PC-3 (cell line): ENCODE measurements around the gene ORMDL1. TPM values are rescaled to one million over a fixed set of nuclear protein-coding genes. Genes with fewer than 3 reads are reported as not detected.

ENCODE experiments used
- ATAC-seq: fragments of 200-7000 bp; cut with Tn5 transposase; 2 replicates; pipeline ENCODE4 v1.9.1; 2020; ENCODE audit warnings: mild to moderate bottlenecking, moderate library complexity
- Bru-seq: library from RNA; stranded (reverse); fragments of 400-500 nt; gene quantifications from one replicate; lab custom pipeline; 2021; lab: Mats Ljungman, UMichigan
- BruChase-seq, 2 experiments: library from RNA; stranded (reverse); fragments of 400-500 nt; gene quantifications; one replicate each; lab custom pipeline; 2021; lab: Mats Ljungman, UMichigan
- BruUV-seq: library from RNA; stranded (reverse); fragments of 400-500 nt; replicated peaks from 2 replicates; lab custom pipeline; 2021; lab: Mats Ljungman, UMichigan
- CTCF ChIA-PET: fragments of 300-600 bp; sonication (Branson Sonifier 250); formaldehyde crosslinking; loops from one replicate; lab custom pipeline; 2022; ENCODE audit warnings: antibody characterized with exemption; lab: Charles Lee
- POLR2A ChIA-PET: fragments of 300-600 bp; sonication (Branson Sonifier 250); formaldehyde crosslinking; loops from one replicate; lab custom pipeline; 2022; ENCODE audit warnings: antibody characterized with exemption; ENCODE audit not compliant: unreplicated experiment; lab: Charles Lee
- DNase-seq: peaks from one replicate; pipeline ENCODE4 v3.0.0-alpha.2; 2015
- H2AFZ ChIP-seq: fragments of 300-600 bp; sonication (generic); 2 replicates; pipeline ENCODE4 v1.6.0; 2016; ENCODE audit warnings: antibody characterized with exemption, low read length
- H3F3A ChIP-seq: fragments of 300-600 bp; sonication (generic); one replicate; pipeline ENCODE4 v1.6.0; 2017; ENCODE audit warnings: antibody characterized with exemption, low read length, control low read depth, mild to moderate bottlenecking; ENCODE audit not compliant: unreplicated experiment
- H3K27ac ChIP-seq: fragments of 300-600 bp; sonication (generic); 2 replicates; pipeline ENCODE4 v1.5.1; 2016; ENCODE audit warnings: mild to moderate bottlenecking, low read length
- H3K27me3 ChIP-seq: fragments of 300-600 bp; sonication (generic); 2 replicates; pipeline ENCODE4 v1.6.1; 2016; ENCODE audit warnings: low read length, mixed read lengths
- H3K36me3 ChIP-seq: fragments of 300-600 bp; sonication (generic); 2 replicates; pipeline ENCODE4 v1.6.1; 2016; ENCODE audit warnings: low read depth, mixed run types, low read length, mixed read lengths
- H3K4me1 ChIP-seq: fragments of 300-600 bp; sonication (generic); 2 replicates; pipeline ENCODE4 v1.5.1; 2016; ENCODE audit warnings: low read length; ENCODE audit not compliant: insufficient read depth
- H3K4me2 ChIP-seq: fragments of 300-600 bp; sonication (generic); 2 replicates; pipeline ENCODE4 v1.6.0; 2016; ENCODE audit warnings: low read length
- H3K4me3 ChIP-seq: fragments of 300-600 bp; sonication (generic); 2 replicates; pipeline ENCODE4 v1.5.1; 2016; ENCODE audit warnings: mild to moderate bottlenecking, low read length, mixed read lengths
- H3K79me2 ChIP-seq: fragments of 300-600 bp; sonication (generic); 2 replicates; pipeline ENCODE4 v1.6.1; 2017; ENCODE audit warnings: low read length, mixed read lengths
- H3K9ac ChIP-seq: fragments of 300-600 bp; sonication (generic); 2 replicates; pipeline ENCODE4 v1.6.0; 2016; ENCODE audit warnings: mild to moderate bottlenecking, low read length
- H3K9me2 ChIP-seq: fragments of 300-600 bp; sonication (generic); replicated peaks from 2 replicates; pipeline ENCODE4 v1.6.1; 2016; ENCODE audit warnings: mixed run types, low read length, mixed read lengths
- H3K9me3 ChIP-seq: fragments of 300-600 bp; sonication (generic); 2 replicates; pipeline ENCODE4 v1.6.1; 2016; ENCODE audit warnings: low read length, mixed read lengths
- H4K20me1 ChIP-seq: fragments of 300-600 bp; sonication (generic); 2 replicates; pipeline ENCODE4 v1.6.1; 2016; ENCODE audit warnings: low read length, mixed read lengths
- CTCF ChIP-seq: fragments of 300-600 bp; sonication (generic); conservative IDR thresholded peaks from 2 replicates; pipeline ENCODE4 v1.5.1; 2017; ENCODE audit warnings: antibody characterized with exemption, low read depth, mild to moderate bottlenecking, low read length
- EZH2 ChIP-seq: fragments of 300-600 bp; sonication (generic); IDR thresholded peaks from one replicate; pipeline ENCODE4 v1.6.1; 2017; ENCODE audit warnings: antibody characterized with exemption, mild to moderate bottlenecking, low read length; ENCODE audit not compliant: unreplicated experiment
- EZH2phosphoT487 ChIP-seq: fragments of 300-600 bp; sonication (generic); IDR thresholded peaks from 2 replicates; pipeline ENCODE4 v1.6.1; 2018; ENCODE audit warnings: mild to moderate bottlenecking, antibody characterized with exemption, low read length, borderline replicate concordance
- intact Hi-C: fragments of 100-400 bp; cut with micrococcal nuclease; formaldehyde crosslinking; loops from 2 replicates; pipeline ENCODE4 v1.9.0; 2023
- long read RNA-seq: library from polyadenylated mRNA; unstranded; transcript quantifications from one replicate; pipeline ENCODE4 v2.0.0, GENCODE V29; 2021; ENCODE audit not compliant: unreplicated experiment
- total RNA-seq: library from RNA; depleted of rRNA; stranded (reverse); fragments of >200 nt; gene quantifications from 2 replicates; pipeline ENCODE4 v1.2.3, GENCODE V29; 2014; rRNA removed

The ORMDL1 gene
- total RNA-seq: 44.6 and 64.5 TPM in 2 replicates
- Bru-seq, nascent RNA: percentile 88 among the genes with signal in this experiment
- BruChase-seq, experiment 1, labeled RNA remaining after a 6-hour chase: percentile 90 among the genes with signal in this experiment
- BruChase-seq, experiment 2, labeled RNA remaining after a 2-hour chase: percentile 89 among the genes with signal in this experiment
- long read RNA-seq, transcript ORMDL1-203 (4 exons, 2,009 nt): minor isoform, 17 of 295 reads
- long read RNA-seq, transcript ORMDL1-201 (3 exons, 2,692 nt): major isoform, 139 of 295 reads
- long read RNA-seq, transcript ORMDL1-202 (5 exons, 1,137 nt): minor isoform, 26 of 295 reads
- long read RNA-seq, partial matches to known transcripts: 33 of 295 reads
- long read RNA-seq, other reads (novel, unspliced or antisense): 80 of 295 reads

GRCh38 chr2:189783927-189784867 is at the start of gene ORMDL1, which contains the start of gene PMS1:
ORMDL1 (minus strand) TSS chr2:189784339; CDS start chr2:189782595, 1,744 bp downstream.
PMS1 (plus strand) TSS chr2:189784450; CDS start chr2:189791810, 7,360 bp downstream.
- peaks cover 19% of the 10 kb centered on the region for H3K4me1 ChIP-seq
- H3K9me2 ChIP-seq: no peaks in the 10 kb centered on the region
- H3K4me3 ChIP-seq: peak within 1 kb of the TSS; percentile 80
- ChIA-PET CTCF (no interaction called here), POLR2A (interaction anchor here (0.7 kb wide), 1 partner anchor 21 kb away, joined by 3 read pairs; the partner anchor contains the start of gene OSGEPL1)
- peak within 1 kb of the TSS; percentile 91 for H2AFZ ChIP-seq
- no peaks in the 10 kb centered on the region for H4K20me1 ChIP-seq
- peak within 1 kb of the TSS; percentile 84 for H3K9ac ChIP-seq
- H3K27ac ChIP-seq: peak within 1 kb of the TSS; percentile 71
- peak; percentile 92 for ATAC-seq
- H3F3A ChIP-seq: no peaks in the 10 kb centered on the region
- DNase-seq: peak; percentile 96
- H3K36me3 ChIP-seq: peaks cover 30% of the 10 kb centered on the region
- H3K27me3 ChIP-seq: no peaks in the 10 kb centered on the region
- no peaks in the 10 kb centered on the region for H3K9me3 ChIP-seq
- H3K79me2 ChIP-seq: peaks cover 84% of the 10 kb centered on the region
- TSS peak; percentile 66 for BruUV-seq
- intact Hi-C loops: loop anchor here (2.0 to 5.0 kb wide), 2 partner anchors 21 to 122 kb away; partner anchors contain the start of genes ASNSD1 and OSGEPL1
- TF ChIP-seq EZH2phosphoT487 (no peak), CTCF (no peak), EZH2 (no peak)
- peak within 1 kb of the TSS; percentile 79 for H3K4me2 ChIP-seq

- H3K9me2 ChIP-seq: no peaks in the 10 kb centered on the region
- TF ChIP-seq CTCF (no peak), EZH2 (no peak), EZH2phosphoT487 (no peak)
- H3K9me3 ChIP-seq: no peaks in the 10 kb centered on the region
- no peak overlapping the region for H3K4me2 ChIP-seq
- no peaks in the 10 kb centered on the region for H3K79me2 ChIP-seq
- no peaks in the 10 kb centered on the region for H3K4me1 ChIP-seq
- DNase-seq: no peak
- H3F3A ChIP-seq: no peaks in the 10 kb centered on the region
- no TSS peak for BruUV-seq
- intact Hi-C loops: no loop called here
- H2AFZ ChIP-seq: no peak overlapping the region
- H3K27me3 ChIP-seq: no peaks in the 10 kb centered on the region
- no peak for ATAC-seq
- H3K4me3 ChIP-seq: no peak overlapping the region
- H3K27ac ChIP-seq: no peak overlapping the region
- no peaks in the 10 kb centered on the region for H4K20me1 ChIP-seq
- ChIA-PET POLR2A (no interaction called here), CTCF (no interaction called here)
- H3K9ac ChIP-seq: no peak overlapping the region
- peaks cover 5% of the 10 kb centered on the region; the same call in 1 of the 2 replicates for H3K36me3 ChIP-seq
Observed at GRCh38 chr2:189830510-189830909, 46.4 kb upstream of the ORMDL1 start.
